ENCODE measurements around the gene FXYD1.
"Not testable (repeated sequence)": the region's sequence is repeated elsewhere in the genome, so short reads cannot be mapped to it uniquely, and the experiment has no call there.

FXYD1 gene

DNA sequence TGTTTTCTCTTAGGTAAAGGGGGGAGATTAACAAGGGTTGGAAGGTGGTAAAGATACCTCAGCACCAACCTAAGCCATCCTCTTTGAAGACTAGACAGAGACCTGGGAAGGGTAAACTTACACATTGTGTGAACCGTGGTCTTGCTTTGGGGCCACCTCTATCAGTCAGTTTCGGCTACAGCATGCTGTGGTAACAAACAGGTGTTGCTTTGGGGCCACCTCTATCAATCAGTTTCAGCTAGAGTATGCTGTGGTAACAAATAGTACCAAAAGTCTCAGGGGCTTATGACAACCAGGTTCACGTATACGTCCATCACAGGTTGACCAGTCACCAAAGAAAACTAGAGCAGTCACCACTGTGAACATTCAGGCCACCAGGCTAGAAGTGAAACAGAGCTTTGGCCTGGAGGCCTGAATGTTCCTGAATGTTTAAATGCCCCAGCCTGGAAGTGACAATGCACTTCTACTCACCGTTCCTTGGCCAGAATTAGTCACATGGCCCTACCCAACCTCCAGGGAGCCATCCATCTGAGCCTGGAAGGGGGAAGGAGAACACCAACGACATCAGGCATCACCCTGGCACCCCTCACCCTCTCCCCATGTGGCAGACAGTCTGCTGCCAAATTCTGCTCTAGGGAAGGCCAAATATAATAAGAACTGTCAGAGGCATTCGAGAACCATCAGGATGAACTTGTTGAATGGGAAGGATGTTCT, 8.3 kb downstream of the FXYD1 start:
- peaks cover 4% of the 10 kb centered on the region for H3K4me1 ChIP-seq (ENCODE audit: insufficient read depth, poor library complexity, severe bottlenecking)
- TF ChIP-seq, protein P1, sequence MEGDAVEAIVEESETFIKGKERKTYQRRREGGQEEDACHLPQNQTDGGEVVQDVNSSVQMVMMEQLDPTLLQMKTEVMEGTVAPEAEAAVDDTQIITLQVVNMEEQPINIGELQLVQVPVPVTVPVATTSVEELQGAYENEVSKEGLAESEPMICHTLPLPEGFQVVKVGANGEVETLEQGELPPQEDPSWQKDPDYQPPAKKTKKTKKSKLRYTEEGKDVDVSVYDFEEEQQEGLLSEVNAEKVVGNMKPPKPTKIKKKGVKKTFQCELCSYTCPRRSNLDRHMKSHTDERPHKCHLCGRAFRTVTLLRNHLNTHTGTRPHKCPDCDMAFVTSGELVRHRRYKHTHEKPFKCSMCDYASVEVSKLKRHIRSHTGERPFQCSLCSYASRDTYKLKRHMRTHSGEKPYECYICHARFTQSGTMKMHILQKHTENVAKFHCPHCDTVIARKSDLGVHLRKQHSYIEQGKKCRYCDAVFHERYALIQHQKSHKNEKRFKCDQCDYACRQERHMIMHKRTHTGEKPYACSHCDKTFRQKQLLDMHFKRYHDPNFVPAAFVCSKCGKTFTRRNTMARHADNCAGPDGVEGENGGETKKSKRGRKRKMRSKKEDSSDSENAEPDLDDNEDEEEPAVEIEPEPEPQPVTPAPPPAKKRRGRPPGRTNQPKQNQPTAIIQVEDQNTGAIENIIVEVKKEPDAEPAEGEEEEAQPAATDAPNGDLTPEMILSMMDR (IDR thresholded peaks at IDR 0.05; ENCODE audit: poor library complexity, severe bottlenecking), result no peak
- H3K9me3 ChIP-seq (ENCODE audit: severe bottlenecking), result no peaks in the 10 kb centered on the region
- H3K27me3 ChIP-seq (ENCODE audit: insufficient read depth, poor library complexity, severe bottlenecking), result peaks cover 21% of the 10 kb centered on the region
- DNase-seq (ENCODE audit: low spot score) (no peak), ATAC-seq (ENCODE audit: low read depth) (no peak)
- no peaks in the 10 kb centered on the region for H3K36me3 ChIP-seq (ENCODE audit: low read depth)
- no peak overlapping the region for H3K4me3 ChIP-seq (ENCODE audit: severe bottlenecking)
- H3K27ac ChIP-seq (ENCODE audit: poor library complexity, severe bottlenecking), result no peak overlapping the region

- Histone ChIP-seq H3K4me1 (ENCODE audit: insufficient read depth, poor library complexity, severe bottlenecking) (no peaks in the 10 kb centered on the region), H3K27me3 (ENCODE audit: insufficient read depth, poor library complexity, severe bottlenecking) (no peaks in the 10 kb centered on the region), H3K27ac (ENCODE audit: poor library complexity, severe bottlenecking) (no peak overlapping the region), H3K9me3 (ENCODE audit: severe bottlenecking) (no peaks in the 10 kb centered on the region), H3K36me3 (ENCODE audit: low read depth) (no peaks in the 10 kb centered on the region), H3K4me3 (ENCODE audit: severe bottlenecking) (no peak overlapping the region)
- DNase-seq (ENCODE audit: low spot score), result no peak
- no peak for ATAC-seq (ENCODE audit: low read depth)
- TF ChIP-seq, protein P1 (IDR thresholded peaks at IDR 0.05; ENCODE audit: poor library complexity, severe bottlenecking), result no peak
Measured at GRCh38 chr19:35149463-35149862, 10.8 kb downstream of the FXYD1 start.

- TF ChIP-seq, protein P1 (IDR thresholded peaks at IDR 0.05; ENCODE audit: poor library complexity, severe bottlenecking), result no peak
- no peak for ATAC-seq (ENCODE audit: low read depth)
- H3K36me3 ChIP-seq (ENCODE audit: low read depth), result no peaks in the 10 kb centered on the region
- H3K9me3 ChIP-seq (ENCODE audit: severe bottlenecking), result no peaks in the 10 kb centered on the region
- no peaks in the 10 kb centered on the region for H3K27me3 ChIP-seq (ENCODE audit: insufficient read depth, poor library complexity, severe bottlenecking)
- no peak overlapping the region for H3K27ac ChIP-seq (ENCODE audit: poor library complexity, severe bottlenecking)
- no peak overlapping the region for H3K4me3 ChIP-seq (ENCODE audit: severe bottlenecking)
- no peaks in the 10 kb centered on the region for H3K4me1 ChIP-seq (ENCODE audit: insufficient read depth, poor library complexity, severe bottlenecking)
- DNase-seq (ENCODE audit: low spot score), result no peak
Measured at GRCh38 chr19:35150445-35150844, 11.8 kb downstream of the FXYD1 start.

DNA sequence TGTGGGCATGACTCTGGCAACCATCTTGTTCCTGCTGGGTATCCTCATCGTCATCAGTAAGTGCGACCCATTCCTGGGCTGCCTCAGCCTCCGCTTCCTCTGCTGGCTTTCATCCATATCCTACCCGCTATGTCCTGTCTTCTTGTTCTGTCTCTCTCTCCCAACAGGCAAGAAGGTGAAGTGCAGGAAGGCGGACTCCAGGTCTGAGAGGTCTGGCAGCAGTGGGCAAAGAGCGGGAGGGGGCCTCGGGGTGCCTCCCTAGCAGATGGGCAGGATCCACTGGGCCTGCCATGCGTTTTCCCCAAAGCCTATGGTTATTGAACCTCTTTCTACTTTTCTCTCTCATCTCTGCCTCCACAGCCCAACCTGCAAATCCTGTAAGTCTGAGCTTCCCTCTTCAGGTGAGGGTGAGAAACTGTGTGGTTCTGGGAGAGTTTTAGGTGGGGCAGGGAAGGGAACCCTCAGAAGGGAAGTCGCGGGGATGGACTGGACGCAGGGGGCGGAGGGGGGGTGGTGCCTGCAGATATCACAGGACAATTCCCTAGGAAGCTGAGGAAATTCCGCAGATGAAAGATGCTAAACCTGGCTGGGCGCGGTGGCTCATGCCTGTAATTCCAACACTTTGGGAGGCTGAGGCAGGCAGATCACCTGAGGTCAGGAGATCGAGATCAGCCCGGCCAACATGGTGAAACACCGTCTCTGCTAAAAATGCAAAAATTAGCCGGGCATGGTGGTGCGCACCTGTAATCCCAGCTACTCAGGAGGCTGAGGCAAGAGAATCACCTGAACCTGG, 12.8 kb downstream of the FXYD1 start:
- DNase-seq (ENCODE audit: low spot score) (no peak), ATAC-seq (ENCODE audit: low read depth) (no peak)
- TF ChIP-seq, protein P1 (IDR thresholded peaks at IDR 0.05; ENCODE audit: poor library complexity, severe bottlenecking), result no peak
- Histone ChIP-seq H3K4me1 (ENCODE audit: insufficient read depth, poor library complexity, severe bottlenecking) (no peaks in the 10 kb centered on the region), H3K9me3 (ENCODE audit: severe bottlenecking) (no peaks in the 10 kb centered on the region), H3K36me3 (ENCODE audit: low read depth) (peaks cover 4% of the 10 kb centered on the region; the same call in 1 of the 2 replicates), H3K27me3 (ENCODE audit: insufficient read depth, poor library complexity, severe bottlenecking) (no peaks in the 10 kb centered on the region), H3K27ac (ENCODE audit: poor library complexity, severe bottlenecking) (no peak overlapping the region), H3K4me3 (ENCODE audit: severe bottlenecking) (no peak overlapping the region)

DNA sequence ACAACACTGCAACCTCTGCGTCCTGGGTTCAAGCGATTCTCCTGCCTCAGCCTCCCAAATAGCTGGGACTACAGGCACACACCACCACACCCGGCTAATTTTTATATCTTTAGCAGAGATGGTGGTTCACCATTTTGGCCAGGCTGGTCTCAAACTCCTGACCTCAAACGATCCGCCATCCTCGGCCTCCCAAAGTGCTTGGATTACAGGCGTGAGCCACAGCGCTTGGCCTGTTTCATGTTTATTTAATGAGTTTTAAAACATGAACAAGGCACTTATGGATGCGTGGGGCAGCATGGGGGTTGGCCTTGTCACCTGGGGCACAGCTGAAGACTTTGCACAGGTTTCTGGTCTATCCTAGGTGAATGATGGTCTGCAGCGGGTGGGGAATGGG, 14.5 kb downstream of the FXYD1 start:
- not testable (repeated sequence) for H3K27ac ChIP-seq (ENCODE audit: poor library complexity, severe bottlenecking); DNase-seq (ENCODE audit: low spot score); ATAC-seq (ENCODE audit: low read depth); H3K9me3 ChIP-seq (ENCODE audit: severe bottlenecking); H3K4me3 ChIP-seq (ENCODE audit: severe bottlenecking); H3K4me1 ChIP-seq (ENCODE audit: insufficient read depth, poor library complexity, severe bottlenecking); H3K27me3 ChIP-seq (ENCODE audit: insufficient read depth, poor library complexity, severe bottlenecking)
- peaks cover 19% of the 10 kb centered on the region for H3K36me3 ChIP-seq (ENCODE audit: low read depth)
